NCI-H146 treated with DMSO at 0.1 percent for 48 hours (cell line): ENCODE results near the gene MYOM1.
A peak's percentile ranks its signal among the peaks of the same experiment; 100 is the strongest.

Experiments used
- DNase-seq: peaks from one replicate; lab custom pipeline; 2025; ENCODE audit not compliant: unreplicated experiment; lab: John Stamatoyannopoulos, UW

MYOM1 gene

DNA sequence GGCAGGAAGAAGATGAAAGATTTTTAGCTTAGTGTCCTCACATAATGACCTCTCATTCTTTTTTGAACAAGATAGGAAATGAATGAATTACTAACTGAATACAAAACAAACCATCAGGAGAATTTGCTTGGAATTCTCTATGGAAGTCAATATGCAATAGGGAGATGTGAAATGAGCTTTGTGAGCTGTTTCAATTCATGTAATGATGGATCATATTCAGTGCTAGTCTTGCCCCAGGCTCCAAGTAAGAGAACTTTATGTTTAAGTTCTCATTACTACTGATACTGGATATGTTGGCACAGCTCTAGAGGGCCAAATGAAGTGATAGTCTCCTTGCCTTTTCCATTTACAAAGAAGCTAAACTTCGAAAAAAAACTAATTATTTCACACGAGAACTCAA is 29.2 kb downstream of the MYOM1 start:
- no peak for DNase-seq

DNA sequence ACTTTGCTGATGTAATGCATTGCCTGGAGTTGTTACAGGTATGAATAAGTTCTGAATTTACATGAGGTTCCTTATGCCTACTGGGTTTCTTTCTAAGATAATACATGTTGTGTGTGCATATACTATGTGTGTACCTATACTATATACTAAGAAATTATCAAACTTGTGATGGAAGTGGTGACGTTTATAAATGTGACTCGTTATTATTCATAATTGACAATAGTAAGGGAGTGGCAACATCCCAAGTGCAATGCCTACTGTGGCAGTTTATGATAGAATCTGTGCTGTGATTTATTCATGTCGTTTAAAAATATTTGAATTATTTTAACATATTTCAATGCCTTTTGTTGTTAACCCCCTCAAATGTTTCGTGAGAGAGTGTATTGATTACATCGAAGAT is 29.9 kb downstream of the MYOM1 start:
- no peak for DNase-seq

DNA sequence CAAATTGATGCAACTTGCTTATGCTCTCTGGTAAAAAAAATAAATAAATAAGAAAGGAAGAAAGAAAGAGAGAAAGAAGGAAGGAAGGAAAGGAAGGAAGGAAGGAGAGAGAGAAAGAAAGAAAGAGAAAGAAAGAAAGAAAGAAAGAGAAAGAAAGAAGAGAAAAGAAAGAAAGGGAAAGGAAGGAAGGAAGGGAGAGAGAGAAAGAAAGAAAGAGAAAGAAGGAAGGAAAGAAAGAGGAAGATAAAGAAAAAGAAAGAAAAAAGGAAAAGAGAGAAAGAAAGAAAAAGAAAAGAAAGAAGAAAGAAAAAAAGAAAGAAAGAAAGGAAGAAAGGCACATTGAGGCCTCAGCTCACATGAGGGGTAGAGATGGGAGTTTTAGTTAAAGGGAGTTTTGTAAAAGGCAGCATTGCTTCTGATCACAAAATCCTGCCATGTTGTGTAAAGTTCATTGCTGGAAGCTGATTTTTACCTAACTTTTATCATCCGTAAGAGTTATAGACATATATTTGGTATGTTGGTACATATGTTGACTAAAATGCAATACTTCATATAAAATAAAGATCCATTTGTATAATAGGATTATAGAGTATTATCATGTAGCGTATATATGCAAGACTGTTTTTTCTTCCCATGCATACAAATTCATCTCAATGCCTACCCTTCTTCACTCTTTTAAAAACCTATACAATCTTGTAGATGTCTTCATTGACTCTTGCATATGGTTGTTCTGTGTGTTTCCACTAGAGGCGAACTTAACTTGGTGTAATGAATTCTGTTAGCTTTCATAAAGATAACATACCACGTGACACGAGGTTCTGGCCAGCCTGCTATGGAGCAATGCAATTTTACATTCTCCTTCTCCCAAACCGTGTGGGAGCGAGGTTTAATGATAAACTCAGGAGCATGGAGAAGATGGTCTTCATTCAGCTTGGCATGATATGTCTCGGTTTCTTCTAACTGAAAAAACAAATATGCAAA is 32.8 kb downstream of the MYOM1 start:
- no peak for DNase-seq

DNA sequence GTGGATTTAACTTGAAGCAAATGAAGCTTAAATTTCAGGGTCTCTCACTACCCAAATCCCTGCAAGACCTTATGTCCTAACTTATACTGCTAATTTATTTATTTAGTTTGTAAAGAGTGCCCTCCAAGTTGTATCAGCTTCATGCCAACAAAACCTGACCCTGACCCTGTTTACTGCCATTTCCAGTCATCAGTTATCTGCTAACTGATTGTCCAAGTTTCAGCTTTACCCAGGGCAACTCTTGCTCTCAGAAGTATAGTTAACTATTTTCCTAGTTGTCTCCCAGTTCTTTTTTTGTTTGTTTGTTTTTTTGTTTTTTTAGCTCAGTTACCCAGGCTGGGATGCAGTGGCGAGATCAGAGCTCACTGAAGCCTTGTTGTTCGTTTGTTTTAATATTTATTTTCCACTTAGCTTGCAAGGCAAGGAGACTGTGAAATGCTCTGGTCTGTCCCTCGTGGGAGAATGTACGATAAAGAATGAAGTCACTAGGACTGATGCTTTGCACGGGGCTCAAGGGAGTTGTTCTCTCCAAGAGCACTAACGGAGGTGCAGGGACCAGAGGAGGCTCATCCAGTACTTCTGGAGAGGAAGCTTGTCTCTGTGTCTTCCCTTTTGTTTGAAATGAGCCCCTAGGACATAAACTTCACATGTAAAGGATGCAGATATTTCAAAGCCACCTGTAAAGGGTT is 35.3 kb downstream of the MYOM1 start:
- DNase-seq = no peak

DNA sequence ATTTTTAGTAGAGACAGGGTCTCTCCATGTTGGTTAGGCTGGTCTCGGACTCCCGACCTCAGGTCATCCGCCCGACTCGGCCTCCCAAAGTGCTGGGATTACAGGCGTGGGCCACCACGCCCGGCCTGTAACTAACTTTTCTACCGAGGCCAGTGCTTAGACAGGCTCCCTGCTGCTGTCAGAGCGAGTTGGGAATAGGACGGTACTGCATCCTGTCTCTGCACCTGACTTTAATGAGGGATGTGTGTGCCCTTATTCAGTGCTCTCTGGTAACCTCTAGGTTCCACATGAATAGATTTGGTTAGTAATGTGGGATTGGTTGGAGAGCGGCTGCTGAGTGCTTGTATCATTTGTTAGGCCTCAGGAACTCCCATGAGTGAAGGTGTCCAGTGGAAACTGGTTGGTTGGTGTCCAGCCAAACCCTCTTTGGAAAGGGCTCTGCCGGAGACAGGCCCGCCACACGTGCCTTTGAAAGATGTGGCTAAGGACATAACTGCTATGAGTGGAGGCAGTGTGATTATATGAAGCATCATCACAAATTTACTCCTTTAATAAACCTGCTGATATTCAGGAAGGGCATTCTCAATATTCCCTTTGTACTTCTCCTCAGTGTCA is 36.6 kb downstream of the MYOM1 start:
- no peak for DNase-seq

DNA sequence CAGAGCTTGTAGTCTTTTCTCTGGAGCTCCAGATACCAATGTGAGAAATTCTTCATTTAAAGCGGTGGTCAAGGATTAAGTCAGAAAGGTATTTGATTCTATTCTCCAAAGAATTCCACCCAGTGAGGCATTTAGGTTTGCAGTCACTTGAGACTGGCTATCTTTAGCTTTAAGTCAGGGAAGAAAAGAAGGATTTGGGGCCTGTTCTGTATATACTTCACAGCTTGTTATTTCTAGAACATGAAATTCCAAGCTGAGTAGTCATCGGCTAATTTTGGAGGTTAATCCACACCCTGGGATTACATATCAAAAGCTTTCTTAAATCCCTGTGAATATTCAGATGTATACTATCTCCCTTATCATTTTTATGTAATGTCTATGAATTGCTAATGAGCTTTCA is 39.4 kb downstream of the MYOM1 start:
- DNase-seq = no peak

DNA sequence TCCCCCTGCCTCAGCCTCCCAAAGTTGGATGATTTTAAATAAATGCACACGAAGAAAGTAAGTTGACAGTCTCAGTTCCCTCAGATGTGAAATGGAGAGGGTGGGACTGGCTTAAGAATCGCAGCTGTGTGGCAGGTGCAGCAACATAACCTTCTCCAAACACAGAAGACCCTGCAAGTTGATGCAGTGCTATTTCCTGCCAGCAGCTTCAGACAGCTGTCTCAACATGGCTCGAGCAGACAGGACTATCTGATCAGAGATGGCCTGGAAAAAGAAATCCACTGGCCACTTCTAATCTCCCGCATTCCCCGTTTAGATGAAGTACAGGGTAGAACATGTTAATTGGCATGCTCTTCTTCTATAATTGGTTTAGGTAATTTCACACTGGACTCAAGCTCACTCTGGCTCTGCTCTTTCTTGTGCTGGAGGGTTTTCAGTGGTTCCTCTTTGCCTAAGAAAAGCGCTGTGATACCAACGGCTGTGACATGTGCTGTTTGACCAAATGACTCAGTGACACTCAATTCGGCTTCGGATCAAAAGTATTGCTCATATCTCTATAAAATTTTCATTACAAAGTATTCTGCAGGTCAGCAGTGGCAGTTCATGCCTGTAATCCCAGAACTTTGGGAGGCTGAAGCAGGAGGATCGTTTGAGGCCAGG is 40.2 kb downstream of the MYOM1 start:
- peak; percentile 33 for DNase-seq

DNA sequence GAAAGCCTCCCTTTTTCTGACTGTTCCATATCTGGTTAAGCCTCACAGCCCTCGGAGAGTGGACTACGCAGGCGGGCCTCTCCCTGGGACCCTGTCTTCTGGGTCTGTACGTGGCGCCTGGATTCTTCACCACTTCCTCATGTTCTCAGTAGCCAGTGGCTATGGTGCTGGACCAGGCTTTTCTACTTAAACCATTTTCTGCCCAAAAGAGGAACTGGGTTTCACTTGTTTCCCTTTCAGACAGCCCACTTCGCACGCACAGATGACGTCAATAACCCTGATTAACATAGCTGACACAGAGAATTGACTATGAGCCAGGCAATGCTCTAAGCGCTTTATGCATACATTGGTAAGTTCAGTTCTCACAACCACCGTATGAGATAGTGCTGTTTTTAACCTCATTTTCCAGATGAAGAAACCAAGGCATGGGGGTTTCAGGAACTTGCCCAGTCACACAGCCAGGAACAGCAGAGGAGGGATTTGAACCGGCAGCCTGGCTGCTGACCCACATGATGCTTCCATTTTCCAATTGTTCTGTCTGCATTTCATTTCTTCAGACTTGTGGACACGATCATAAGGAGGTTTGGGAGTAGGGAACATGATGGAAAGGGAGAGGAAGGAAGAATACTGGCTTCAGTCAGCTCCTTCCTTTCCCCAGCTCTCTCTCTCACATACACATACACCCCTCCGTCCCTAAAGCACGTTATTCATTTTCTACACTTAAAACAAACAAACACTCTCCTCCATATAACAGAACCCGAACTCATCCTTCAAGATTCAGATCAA is 41.7 kb downstream of the MYOM1 start:
- DNase-seq = no peak

DNA sequence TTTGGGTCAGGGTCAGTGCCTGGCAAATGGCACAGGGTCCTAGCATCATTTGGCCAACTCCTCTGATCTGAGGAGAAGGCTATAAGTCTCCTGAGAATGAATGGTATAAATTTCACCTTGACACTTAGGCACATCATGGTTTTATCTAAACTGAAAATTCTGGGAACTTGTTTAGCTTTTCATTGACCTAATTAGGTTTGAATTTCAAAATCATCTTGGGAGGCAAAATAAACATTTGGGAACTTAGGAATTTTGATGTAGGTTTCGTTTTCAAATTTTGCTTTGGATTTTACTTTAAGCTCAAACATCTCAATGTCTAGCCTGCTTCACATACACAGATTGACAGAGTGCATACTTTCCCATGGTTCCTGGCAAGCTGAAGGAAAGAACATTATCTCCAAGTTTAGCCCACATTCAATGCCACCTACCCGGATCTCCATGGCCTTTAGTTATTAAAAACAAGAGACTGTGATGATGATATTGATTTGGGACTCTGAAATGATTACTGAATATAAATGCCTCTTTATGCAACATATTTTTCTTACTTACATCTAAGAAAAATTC is 44.5 kb downstream of the MYOM1 start:
- no peak for DNase-seq

DNA sequence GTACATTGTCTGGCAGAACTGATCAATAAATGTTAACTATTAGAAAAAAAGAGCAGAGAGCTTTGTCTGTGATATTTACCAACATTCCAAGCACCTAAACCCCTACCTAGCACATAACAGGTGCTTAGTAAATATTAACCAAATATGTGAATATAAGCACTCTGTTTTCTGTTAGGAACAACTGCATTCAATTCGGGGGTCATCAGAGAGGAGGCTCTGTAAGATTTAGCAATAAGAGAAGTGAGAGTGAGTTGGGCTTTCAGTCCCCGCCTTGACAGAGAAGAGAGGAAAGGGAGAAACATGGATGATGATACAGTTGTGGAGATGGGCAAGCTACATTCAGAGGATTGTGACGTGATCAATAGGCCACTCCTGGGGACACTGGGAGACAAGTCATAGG is 47.7 kb downstream of the MYOM1 start:
- no peak for DNase-seq

DNA sequence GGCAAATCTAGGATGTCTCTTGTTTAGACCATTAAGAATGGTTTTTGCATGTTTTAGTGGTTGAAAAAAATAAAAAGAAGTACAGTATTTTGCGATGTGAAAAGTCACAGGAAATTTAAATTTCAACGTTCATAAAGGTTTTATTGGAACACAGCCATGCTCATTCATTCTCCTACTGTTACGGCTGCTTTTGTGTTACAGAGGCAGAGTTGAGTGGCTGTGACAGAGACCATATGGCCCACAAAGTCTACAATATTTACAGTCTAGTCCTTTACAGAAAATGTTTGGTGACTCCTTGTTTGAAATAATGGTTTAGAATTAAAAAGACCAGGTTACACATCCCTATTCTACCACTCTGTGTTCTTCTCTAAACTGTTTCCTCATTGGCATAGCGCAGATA is 48.1 kb downstream of the MYOM1 start:
- DNase-seq = no peak

DNA sequence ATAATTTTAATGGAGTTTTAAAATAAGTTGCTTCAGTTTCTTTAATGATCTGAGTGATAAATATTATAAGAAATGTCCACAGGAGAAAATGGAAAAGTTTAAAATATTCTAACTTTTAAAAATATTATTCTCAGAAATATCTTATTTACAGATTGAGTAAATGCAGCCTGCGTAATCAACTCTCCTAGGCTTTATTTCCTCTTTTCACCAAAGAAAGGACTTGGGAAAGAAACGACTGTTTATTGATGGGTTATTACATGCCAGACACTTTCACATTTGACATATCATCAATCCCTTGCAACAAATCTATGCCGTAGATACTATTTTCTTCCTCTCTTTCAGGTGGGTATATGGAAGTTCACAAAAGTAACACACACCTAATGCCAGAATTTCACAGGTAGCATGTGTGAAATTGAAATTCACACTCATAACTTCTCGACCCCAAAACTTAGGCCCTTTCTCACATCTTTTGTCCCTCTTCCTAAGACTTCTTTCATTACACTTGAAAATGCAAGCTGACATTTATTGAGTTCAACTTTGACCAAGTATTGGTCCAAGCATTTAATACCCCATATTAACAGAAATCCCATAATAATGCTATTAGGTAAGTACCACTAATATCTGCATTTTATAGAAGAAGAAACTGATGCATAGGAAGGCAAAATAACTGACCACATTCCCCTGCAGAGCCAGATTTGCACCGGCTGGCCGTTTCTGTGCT is 49.2 kb downstream of the MYOM1 start:
- DNase-seq = no peak

DNA sequence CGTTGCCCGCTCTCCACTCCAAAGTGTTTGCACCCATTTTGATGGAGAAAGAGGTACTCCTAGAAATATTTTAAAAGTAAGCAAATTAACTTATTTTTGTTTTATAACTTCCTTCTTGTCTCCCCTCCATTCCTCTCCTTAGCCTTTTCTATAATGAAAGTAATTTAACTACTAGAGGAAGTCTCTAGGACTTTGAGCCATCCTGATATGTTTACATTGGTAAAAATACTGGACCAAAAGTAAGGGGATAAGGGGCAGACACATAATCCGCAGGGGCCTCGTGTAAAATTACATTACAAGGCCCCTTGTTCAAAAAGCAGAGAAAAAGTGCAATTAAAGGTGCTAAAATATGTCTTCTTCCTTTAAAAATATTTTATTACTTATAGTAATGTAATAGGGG is 55.4 kb downstream of the MYOM1 start:
- no peak for DNase-seq

DNA sequence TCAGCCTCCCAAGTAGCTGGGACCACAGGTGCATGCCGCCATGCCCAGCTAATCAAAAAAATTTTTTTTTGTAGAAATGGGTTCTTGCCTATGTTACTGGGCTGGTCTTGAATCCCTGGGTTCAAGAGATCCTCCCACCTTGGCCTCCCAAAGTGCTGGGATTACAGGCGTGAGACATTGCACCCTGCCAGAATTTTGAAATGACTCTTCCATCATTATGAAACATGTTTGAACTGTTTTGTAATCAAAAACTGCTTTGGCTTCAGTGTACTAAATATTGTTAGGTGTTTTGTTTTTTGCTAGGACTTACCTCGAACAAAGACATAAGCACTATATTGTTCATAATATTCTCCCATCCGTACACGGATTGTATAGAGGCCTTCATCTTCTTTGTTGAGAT is 55.8 kb downstream of the MYOM1 start:
- DNase-seq = no peak

DNA sequence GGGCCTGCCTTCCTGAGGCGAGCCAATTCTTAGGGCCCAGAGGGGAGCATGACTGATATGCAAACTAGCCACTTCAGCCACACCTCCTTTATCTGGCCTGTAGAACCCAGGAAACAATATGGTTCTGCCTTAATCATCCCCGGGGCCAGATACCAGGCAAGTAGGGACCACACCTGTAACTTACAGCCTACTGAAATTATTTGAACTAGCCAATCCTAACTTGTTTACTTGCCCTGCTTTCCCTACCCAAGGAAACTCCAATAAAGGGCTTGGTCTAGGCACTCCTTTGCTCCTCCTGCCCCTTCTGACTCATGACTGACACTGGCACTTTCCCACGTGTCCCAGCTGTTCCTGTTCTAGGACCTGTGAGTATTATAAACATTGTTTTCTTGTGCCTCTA is 57.6 kb downstream of the MYOM1 start:
- no peak for DNase-seq

DNA sequence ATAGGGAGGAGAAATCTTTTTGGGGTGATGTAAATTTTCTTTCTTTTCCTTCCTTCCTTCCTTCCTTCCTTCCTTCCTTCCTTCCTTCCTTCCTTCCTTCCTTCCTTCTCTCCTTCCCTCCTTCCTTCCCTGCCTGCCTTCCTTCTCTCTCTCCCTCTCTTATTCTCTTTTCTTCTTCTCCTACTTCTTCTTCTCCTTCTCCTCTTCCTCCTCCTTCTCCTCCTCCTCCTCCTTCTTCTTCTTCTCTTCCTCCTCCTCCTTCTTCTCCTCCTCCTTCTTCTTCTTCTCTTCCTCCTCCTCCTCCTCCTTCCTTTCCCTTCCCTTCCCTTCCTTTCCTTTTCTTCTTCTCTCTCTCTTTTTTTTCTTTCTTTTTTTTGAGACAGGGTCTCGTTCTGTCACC is 59.9 kb downstream of the MYOM1 start:
- DNase-seq = no peak

DNA sequence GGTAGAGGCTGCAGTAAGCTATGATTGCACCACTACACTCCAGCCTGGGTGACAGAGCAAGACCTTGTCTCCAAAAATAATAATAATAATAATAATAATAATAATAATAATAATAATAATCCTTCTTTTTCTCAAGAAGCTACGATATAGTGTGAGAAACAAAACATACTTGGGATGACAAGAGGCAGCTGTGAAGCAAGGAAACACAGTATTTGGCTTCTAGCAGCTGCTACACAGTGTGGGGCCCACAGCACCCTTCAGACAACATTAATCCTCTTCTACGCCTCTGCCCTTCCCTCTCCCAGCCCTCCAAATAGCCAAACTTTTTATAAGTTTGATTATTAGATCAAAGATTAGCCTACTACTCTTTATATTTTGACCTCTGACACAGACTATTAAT is 62.2 kb downstream of the MYOM1 start:
- no peak for DNase-seq

DNA sequence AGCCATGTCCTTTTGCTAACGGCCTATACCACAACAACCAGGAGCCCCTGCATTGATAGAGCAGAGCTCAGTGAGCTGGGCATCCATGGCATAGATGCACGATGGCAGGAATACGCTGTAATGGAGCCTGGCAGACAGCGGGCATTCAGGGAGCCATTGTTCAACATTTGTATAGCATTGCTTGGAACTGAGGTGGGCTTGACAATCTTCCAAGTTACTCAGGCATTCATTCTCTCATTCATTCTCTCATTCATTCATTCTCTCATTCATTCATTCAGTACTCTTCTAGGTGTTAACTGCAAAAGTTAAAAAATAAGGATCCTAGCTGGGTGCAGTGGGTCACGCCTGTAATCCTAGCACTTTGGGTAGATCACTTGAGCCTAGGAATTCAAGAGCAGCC is 62.7 kb downstream of the MYOM1 start:
- DNase-seq = no peak

DNA sequence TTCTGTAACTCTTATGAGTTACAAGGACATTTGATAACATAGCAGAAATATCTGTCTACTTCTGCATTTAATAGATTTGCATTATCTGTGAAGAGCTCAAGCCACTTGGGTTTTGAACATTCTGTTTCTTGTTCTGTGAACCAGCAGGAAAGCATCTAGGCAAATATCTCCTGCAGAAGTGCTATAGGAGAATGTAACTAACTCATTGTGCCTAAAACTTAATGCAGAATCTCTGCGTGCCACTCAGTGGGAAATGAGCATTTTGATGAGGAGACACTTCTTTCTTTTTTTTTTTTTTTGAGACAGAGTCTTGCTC is 63.5 kb downstream of the MYOM1 start:
- DNase-seq = no peak

DNA sequence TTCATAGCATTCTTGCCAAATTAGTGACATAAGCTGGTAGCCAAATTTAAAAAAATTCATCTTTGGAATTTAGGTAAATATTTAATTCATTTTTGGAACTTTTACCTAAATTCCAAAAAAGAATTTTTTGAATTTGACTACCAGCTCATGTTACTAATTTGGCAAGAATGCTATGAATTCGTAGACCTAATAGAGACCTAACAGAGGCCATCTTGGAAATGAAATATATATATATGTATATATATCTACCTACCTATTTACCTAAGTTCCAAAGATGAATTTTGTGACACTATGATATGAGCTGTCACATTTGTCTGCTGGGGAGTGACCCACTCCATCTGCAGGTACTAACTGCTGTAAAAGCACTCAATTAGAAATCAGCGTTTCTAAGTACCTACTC is 65.6 kb downstream of the MYOM1 start:
- DNase-seq = no peak
